GM12874 (cell line): ENCODE measurements around the gene UNC13C.

Source experiments
- CTCF ChIP-seq: IDR thresholded peaks from 2 replicates; pipeline ENCODE4 v1.5.1; 2011; ENCODE audit warnings: low read depth, mild to moderate bottlenecking, control low read depth, low read length, moderate library complexity; ENCODE audit not compliant: insufficient read depth

Gene UNC13C

DNA sequence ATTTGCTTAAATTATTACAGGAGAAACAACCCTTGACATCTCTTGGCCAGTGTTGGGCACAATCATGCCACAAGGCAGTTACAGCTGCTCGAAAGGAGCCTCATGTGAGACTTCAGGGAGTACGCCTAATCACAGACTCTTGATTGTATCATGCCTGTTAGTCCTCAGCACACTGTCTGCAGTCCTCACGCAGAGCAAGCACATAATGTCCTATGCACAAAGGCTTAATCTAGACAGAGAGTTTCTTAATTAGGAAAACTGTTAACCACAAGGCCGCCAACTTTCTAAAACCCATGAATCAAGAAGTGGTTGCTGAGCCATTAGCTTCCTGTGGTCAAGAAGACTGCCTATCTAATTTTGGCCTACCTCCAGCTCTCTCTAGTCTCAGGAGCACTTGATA lies 172.0 kb downstream of the UNC13C start:
- no peak for TF ChIP-seq CTCF

GRCh38 chr15:54159012-54159411 lies 180.8 kb downstream of the UNC13C start:
- TF ChIP-seq CTCF: no peak

DNA sequence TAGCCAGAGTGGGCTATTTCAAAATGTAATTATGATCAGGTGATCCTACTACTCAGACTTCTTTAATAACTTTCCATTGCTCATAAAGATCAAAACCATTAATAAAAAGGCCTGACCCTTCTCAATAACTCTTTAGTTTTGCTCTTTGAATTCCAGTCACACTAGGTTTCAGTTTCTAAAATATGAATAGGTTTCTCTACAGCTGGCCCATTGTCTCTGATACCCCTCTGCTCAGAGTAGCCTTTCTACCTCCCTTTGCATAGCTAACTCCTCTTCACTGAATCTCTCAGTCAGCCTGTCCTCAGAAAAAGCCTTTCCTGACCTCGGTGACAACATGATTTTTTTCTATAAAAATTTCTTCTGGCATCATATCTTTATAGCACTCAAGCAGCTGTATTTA lies 209.1 kb downstream of the UNC13C start:
- no peak for TF ChIP-seq CTCF

- TF ChIP-seq CTCF: no peak
Observed at GRCh38 chr15:54197995-54198394, 219.8 kb downstream of the UNC13C start.

DNA sequence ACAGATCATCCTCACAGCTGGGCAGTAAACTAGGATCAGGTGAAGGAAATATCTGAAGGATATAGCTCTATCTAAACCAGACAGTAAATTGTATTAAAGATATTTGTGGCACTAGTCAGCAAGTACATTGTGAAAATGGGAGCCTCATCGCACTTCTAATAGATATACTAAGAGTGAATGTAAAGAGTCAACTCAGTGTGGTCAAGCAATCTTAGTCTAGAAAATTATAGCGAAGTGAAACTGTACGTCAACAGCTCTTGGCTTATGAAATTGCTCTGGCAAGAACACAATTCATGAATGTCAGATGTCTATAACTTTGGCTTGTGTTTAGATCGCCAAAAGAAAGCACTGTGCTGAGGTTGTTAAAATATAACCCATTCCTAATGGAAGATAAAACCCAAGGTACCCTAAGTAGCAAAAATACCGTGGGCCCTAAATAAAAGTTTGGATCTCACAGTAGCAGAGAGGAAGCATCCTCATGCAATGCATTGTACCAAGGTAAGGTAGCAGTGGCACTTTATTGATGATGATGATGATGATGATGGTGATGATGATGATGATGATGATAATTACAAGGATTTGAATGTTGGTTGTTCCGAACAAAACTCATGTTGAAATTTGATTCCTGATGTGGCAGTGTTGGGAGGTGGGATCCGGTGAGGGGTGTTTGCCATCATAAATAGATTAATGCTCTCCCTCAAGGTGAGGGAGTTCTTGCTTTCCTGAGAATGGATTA lies 228.5 kb downstream of the UNC13C start:
- TF ChIP-seq CTCF: no peak

GRCh38 chr15:54208786-54209185 lies 230.5 kb downstream of the UNC13C start:
- TF ChIP-seq CTCF: no peak

GRCh38 chr15:54212635-54213034 lies 234.4 kb downstream of the UNC13C start:
- no peak for TF ChIP-seq CTCF
